Stimulated activated CD4-positive, alpha-beta T cell treated with anti-CD3 and anti-CD28 coated beads, TNF-alpha, amount 100 ng/mL, for 24 hours (primary cell): Measurements from ENCODE around the gene GK.
A peak's percentile ranks its signal among the peaks of the same experiment; 100 is the strongest.
"Not testable (repeated sequence)": the region's sequence is repeated elsewhere in the genome, so short reads cannot be mapped to it uniquely, and the experiment has no call there.

Experiments used
- DNase-seq, 3 experiments: peaks; one replicate each; pipeline ENCODE4 v3.0.0-alpha.2; 2020; ENCODE audit warnings: low read depth in 3 of 3

Gene GK

DNA sequence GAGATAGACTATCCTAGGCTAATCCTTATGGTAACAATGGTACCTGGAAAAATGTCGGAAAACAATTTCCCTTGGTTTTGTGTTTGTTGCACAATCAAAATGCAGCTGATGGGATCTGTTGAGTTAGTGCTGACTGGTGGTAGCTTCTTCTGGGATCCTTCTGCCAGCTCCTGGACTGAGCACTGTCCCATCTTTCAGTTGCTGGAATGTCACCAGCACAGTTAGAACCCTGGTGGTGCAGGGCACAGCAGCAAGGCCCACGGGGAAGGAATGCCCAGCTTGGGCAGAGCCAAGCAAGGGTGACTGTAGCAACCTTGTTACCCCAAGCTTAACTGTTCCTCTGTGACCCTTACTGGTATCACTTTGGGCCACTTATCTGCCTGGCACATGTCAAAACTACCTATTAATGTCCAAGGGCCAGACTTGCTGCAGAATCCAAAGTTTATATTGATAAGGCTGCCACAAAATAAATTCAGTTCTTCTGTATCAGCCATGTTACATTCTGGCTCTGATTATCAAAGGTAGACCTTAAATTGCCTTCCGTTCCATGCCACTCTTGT lies 53.1 kb downstream of the GK start:
- no peak for DNase-seq

DNA sequence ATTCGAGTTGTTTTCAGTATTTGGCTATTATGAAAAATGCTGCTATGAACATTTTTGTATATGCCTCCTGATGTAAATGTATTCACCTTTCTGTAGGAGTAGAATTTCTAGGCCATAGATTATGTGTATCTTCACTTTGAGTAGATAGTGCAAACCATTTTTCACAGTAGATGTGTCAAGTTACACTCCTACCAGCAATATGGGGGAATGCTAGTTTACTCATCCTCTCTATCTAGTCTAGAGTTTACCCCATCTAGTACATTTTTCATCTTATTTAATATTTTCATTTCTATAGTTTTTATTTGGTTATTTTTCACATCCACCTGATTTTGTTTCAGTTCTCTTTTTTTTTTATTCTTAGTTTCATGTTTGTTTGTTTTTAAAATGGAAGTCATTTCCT lies 59.0 kb downstream of the GK start:
- DNase-seq, result no peak

DNA sequence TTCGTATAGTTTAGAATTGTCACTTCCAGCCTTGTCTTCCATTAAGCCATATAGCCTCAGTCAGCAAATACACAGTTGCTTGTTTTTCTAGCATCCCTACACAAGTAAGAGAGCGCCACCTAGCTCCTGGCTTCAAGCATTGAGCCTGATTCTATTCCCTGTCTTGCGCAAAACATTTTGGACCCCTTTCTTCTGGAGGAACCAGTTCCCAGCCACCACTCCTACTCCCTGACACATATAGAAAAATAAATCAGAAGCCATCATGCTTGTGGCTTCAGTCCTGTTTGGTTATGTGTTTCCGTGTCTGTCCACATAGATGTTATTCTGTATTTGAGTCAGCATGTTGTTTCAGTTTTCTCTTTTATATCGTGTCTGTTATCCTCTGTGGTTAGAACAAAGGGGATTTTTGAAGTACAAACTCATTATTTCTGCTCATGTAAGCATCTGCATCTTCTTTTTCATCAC lies 59.9 kb downstream of the GK start:
- peak in 2 of 3 experiments; percentile 15 to 35 for DNase-seq

DNA sequence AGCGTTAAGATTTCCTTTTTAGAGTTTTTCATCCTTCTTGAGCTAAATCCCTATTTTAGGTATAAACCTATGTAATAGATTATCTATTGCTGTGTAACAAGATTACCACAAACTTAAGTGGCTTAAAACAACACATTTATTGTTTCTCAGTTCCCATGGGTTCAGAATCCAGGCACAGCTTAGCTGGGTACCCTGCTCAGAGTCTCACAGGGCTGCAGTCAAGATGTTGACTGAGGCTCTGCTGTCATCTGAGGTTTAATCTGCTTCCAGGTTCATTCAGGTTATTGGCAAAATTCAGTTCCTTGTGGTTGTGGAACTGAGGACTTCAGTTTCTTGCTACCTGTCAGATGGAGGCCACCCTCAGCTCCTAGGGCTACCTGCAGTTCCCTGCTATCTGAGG lies 60.9 kb downstream of the GK start:
- DNase-seq, result no peak

DNA sequence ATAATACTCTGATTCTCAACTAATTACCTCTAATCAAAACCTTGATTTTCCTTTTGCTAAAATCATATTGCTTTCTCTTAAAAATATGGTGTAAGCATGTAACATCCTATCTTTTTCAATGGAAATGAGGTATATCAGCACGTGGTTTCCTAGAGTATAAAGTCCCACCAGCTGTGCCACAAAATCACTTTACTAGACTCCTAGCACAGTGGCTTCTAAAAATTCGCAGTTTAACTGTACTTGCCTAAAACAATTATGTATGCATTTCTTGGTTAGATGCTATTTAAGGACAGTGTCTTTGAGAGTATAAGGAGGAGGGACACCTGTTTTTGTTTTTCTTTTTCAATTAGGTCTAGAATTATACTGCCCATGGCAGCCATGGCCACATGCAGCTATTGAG lies 62.8 kb downstream of the GK start:
- DNase-seq, result no peak

DNA sequence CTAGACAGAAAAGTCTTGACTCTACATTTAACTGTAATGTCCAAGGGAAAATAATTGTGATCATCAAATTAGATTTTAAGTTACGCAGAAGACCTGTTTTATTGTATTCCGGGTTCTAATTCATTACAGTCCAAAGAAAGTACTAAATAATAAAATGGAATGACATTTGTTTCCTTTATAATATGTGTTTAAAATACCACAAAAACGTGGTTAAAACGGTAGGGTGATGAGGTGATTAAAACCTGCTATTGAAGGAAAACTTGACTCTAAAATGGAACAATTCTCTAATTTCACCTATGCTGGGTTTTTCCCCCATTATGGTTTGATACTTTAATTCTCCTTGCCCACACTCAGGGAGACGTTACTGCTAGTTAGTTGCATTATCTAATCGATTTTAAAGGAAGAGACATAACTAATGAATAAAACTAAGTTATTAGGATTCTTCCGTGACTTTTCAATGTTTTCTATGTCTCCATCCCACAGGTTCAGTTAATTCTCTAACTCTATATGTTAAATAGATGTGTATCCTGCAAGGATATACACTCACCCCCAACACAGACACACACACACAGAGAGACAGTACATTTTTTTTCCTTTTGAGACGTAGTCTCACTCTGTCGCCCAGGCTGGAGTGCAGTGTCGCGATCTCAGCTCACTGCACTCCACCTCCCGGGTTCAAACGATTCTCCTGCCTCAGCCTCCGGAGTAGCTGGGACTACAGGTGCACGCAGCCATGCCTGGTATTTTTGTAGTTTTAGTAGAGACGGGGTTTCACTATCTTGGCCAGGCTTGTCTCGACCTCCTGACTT lies 80.8 kb downstream of the GK start:
- no peak for DNase-seq

DNA sequence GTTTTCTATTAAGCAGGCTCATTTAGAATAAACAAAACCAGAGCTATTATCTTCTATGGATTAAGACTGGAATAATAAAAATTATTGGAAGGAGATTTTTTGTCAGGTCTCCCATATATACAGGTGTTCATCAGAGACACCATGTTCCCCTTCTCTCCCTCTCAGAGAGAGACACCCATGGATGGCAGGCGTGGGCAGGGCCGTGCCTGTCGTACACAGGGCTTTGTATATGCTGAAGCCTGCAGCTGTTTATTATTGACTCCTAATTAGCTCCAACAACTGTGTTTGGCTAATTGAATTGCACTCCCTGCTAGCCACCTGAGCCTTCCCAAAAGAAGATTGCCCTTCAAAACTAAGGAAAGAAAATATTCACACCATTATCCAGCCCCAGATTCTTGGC lies 81.6 kb downstream of the GK start:
- no peak for DNase-seq

DNA sequence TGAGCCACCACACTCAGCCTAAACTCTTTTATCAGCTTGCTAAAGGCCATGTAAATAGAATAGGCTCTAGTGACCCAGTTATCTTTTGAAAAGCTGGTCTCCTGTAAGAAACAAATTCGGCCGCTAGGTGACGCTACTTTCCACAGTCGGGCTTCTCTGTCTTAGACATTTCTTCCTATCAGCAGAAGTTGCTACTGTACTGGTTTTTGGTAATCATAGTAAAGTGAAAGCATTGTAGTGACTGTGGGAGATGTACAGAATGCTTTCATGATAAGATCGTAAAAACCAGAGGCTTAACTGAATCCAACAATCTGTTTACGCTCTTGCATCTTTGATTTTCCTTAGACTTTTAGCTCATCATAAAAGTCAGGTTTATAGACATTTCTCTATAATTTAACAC lies 82.6 kb downstream of the GK start:
- peak; percentile 50 to 73 (median 71) for DNase-seq

DNA sequence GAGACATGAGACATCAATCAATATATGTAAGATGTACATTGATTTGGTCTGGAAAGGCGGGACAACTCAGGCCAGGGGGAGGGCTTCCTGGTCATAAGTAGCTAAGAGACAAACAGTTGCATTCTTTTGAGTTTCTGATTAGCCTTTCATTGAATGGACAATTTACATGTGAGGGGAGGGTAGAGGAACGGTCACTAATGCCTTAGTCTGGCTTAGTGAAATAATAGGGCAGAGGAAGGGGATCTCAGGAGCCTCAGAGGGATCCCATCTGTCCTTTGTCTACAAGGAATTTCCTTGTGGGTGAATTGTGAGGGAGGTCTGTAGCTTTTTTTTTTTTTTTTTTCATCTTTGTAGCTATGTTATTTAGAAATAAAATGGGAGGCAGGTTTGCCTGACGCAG lies 88.3 kb downstream of the GK start:
- no peak for DNase-seq

DNA sequence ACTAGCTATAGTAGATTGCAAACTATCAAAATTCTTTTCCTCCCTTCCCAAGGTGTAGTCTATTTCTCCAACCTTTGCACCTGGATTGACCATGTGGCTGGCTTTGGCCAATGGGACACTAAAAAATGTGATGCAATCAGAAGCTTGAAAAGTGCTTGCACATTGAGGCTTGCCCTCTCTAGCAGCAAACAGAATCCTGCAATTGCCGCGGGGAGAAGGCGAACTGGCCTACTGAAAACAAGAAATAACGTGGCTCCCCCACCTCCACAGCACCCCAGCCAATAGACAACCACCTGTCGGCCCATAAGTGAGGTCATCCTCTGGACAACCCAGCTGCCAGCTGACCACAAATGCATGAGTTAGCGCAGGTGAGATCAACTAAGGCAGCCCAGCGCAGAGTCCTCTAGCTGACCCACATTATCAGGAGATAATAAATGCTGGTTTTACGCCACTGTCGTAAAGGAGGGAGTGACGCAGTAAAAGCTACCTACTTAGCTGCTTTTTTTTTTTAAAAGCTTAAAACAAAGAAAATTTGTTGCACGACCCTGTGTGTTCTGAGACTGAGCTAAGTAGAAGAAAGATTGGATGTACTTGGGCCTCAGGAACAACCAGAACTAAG lies 95.2 kb downstream of the GK start:
- no peak for DNase-seq

DNA sequence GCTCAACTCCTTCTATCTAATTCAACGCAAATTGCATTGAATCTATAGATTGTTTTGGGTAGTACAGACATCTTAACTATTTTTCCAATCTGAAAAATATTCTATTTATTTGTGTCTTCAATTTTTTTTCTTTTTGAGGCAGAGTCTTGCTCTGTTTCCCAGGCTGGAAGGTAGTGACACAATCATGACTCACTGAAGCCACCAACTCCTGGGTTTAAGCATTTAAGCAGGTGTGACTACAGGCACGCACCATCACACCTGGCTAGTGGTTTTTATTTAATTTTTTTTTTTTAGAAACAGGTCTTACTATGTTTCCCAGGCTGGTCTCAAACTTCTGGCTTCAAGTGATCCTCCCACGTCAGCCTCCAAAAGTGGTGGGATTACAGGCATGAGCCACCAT lies 98.3 kb downstream of the GK start:
- DNase-seq, result no peak

DNA sequence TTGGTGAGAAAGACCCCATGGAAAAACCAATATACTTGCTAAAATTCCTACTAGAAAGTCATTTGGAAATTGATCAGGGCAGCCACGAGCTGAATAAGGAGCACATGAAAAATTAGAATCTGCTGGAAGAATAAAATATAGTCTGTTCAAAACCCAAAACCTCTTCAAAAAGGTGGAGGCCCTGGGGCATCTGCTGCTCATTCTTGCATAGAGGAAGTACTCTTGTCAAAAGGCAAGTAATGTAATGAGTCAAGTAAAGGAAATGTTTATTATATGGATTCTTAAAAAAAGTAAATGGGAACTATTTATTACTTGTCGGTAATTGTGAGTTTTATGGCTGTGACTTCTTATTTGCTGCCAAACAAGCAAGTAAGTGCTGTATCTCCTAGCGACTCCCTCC lies 109.5 kb downstream of the GK start:
- no peak for DNase-seq

DNA sequence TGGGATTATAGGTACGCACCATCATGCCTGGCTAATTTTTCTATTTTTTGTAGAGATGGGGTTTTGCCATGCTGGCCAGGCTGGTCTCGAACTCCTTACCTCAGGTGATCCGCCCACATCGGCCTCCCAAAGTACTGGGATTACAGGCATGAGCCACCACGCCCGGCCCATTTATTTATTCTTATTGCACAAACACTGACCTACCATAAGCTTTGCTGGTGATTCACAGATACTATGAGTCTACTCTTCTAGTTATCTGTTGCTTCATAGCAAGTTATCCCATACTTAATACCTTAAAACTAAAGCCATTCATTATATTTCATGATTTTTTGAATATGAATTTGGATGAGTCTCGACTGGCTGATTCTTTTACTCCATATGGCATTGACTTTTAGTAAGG lies 120.5 kb downstream of the GK start:
- DNase-seq, result not testable (repeated sequence)

DNA sequence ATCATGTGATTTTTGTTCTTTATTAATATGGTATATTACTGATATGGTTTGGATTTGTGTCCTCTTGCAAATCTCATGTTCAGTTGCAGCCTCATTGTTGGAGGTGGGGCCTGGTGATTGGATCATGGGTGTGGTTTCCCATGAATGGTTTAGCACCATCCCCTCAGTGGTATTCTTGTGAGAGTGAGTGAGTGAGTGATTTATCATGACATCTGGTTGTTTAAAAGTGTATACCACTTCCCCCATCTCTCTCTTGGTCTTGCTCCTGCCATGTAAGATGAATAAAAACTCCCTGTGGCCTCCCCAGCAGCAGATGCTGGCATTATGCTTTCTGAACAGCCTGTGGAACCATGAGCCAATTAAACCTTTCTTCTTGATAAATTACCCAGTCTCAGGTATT lies 124.4 kb downstream of the GK start:
- DNase-seq, result no peak

DNA sequence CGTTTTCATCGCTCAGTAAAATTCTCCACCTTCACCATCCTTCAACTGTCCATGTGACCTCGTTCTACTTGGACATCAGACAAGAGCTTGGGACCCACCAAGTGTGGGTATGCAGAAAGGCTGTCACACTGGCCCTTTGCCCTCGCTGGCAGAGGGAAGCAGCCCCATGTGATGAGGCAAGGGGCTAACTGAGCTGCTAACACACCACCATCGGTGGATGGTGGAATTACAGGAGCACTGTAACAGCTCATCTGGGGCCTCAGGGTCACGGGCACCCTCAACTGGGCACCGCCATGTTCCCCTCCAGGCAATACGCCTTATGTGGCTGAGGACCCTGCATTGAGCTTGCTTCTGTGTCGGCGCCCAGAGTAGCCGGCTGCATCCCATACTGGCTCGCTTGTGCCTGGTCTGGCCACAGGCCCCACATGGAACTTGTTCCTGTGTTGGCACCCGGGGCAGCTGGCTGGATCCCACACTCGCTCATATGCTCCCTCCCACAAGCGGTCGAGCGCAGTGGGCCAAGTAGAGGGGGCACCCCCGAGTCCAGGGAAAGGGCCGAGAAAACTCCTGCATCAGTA lies 126.3 kb downstream of the GK start:
- no peak for DNase-seq
